Measurements from ENCODE around the gene PRKG1. TPM values are rescaled to one million over a fixed set of nuclear protein-coding genes. Genes with fewer than 3 reads are reported as not detected.

The PRKG1 gene
- total and polyA plus RNA-seq, 2 of the 8 experiments (the other 6 are each of a cell fraction or from before 2014, with no cell fraction given) = 4.2 to 15.2 TPM

DNA sequence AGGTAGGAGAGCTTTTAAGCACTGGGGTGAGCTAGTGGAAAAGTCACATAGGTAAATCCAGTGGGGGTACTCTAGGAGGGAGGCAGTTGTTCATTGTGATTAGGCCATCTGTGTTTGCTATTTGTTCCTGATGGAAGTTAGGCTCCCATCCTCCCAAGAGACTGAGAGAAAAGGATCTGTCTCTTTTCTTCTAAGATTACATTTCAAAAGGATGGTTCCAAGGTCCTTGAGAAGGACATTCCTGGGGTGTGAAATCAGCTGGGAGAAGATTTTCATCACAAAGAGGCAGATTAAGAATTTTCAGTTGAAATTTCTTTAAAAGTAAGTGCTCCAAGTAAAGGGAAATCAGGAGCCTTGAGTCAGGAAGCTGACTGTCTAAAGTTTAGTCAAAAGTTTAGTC is 835.9 kb downstream of the PRKG1 start:
- no peak overlapping the region for H4K91ac ChIP-seq (replicated peaks; ENCODE audit: insufficient read length, low read length)
- no peak overlapping the region for H3K18ac ChIP-seq (ENCODE audit: extremely low read depth, low read length)
- H2BK15ac ChIP-seq (ENCODE audit: low read length) = no peak overlapping the region
- H3K79me1 ChIP-seq (ENCODE audit: low read depth, low read length) = no peaks in the 10 kb centered on the region
- H3K27me3 ChIP-seq (replicated peaks in 1 of 4; ENCODE audit: control insufficient read depth in 3 of 4, extremely low read depth in 1 of 4, insufficient read depth in 3 of 4, low read length in 3 of 4) = peaks cover 6 to 41% (median 28%) of the 10 kb centered on the region in 4 experiments
- H2AFZ ChIP-seq (ENCODE audit: low read length) = no peak overlapping the region
- no peaks in the 10 kb centered on the region for H4K20me1 ChIP-seq (replicated peaks in 1 of 2; ENCODE audit: control insufficient read depth in 1 of 2, insufficient read depth in 2 of 2, low read length in 2 of 2)
- no peaks in the 10 kb centered on the region for H3K79me2 ChIP-seq (ENCODE audit: control insufficient read depth in 1 of 2, insufficient read depth in 2 of 2, low read length in 2 of 2)
- no peak overlapping the region for H2BK20ac ChIP-seq (ENCODE audit: low read length)
- DNase-seq (ENCODE audit: low read depth in 1 of 2, low spot score in 2 of 2) (peak in 1 of 2 experiments; percentile 53), FAIRE-seq (peak; percentile 97)
- peaks cover 3 to 18% (median 11%) of the 10 kb centered on the region in 4 experiments; a peak in 5 of 7 replicates for H3K4me1 ChIP-seq (replicated peaks in 1 of 4; ENCODE audit: control insufficient read depth in 3 of 4, insufficient read depth in 4 of 4, low read length in 3 of 4)
- POLR2A ChIA-PET (ENCODE audit: partially characterized antibody) = interaction anchor here (1.2 kb wide), 2 partner anchors 48 to 120 kb away, joined by 3 read pairs; no protein-coding TSS in a partner anchor
- H3K4me3 ChIP-seq (ENCODE audit: extremely low read depth in 1 of 4, insufficient read depth in 2 of 4, low read depth in 3 of 4, low read length in 4 of 4) = peak overlapping the region in 1 of 4 experiments; percentile 26; a peak in 2 of 8 replicates
- no peaks in the 10 kb centered on the region for H3K9me3 ChIP-seq (ENCODE audit: insufficient read depth in 2 of 2, low read depth in 1 of 2, low read length in 1 of 2)
- no peak overlapping the region for H3K56ac ChIP-seq (replicated peaks; ENCODE audit: insufficient read length, low read depth, low read length)
- H3K4ac ChIP-seq (replicated peaks; ENCODE audit: insufficient read length, low read depth, low read length) = no peak overlapping the region
- no peak overlapping the region for H4K8ac ChIP-seq (ENCODE audit: extremely low read depth, insufficient read depth, low read length)
- no peak overlapping the region for H2BK5ac ChIP-seq (ENCODE audit: low read depth, low read length)
- H4K5ac ChIP-seq (ENCODE audit: insufficient read length, low read depth, low read length) = no peak overlapping the region
- CTCF ChIA-PET (ENCODE audit: partially characterized antibody) = interaction anchor here (0.6 to 1.2 kb wide), 3 partner anchors 49 to 94 kb away, joined by 3 read pairs; no protein-coding TSS in a partner anchor
- H2BK120ac ChIP-seq (replicated peaks; ENCODE audit: low read depth, low read length) = no peak overlapping the region
- H3K27ac ChIP-seq (ENCODE audit: low read depth, low read length) = no peak overlapping the region
- no peak overlapping the region for H3K23ac ChIP-seq (ENCODE audit: insufficient read length)
- H3K4me2 ChIP-seq (ENCODE audit: insufficient read depth in 1 of 2, low read depth in 2 of 2, low read length in 2 of 2) = peak overlapping the region; percentile 52 to 67; a peak in 3 of 4 replicates
- H3K23me2 ChIP-seq (ENCODE audit: low read depth, low read length) = peaks cover 3% of the 10 kb centered on the region; the same call in 1 of the 2 replicates
- no peak overlapping the region for H3K9ac ChIP-seq (replicated peaks in 1 of 4; ENCODE audit: extremely low read depth in 1 of 4, low read depth in 3 of 4, low read length in 3 of 4)
- H3K14ac ChIP-seq (ENCODE audit: insufficient read length) = no peak overlapping the region
- no peak overlapping the region for H2AK5ac ChIP-seq (ENCODE audit: low read depth, low read length)
- no peak overlapping the region for H2BK12ac ChIP-seq (ENCODE audit: low read depth, low read length)
- no peaks in the 10 kb centered on the region; a peak in 1 of 8 replicates for H3K36me3 ChIP-seq (ENCODE audit: control insufficient read depth in 2 of 4, insufficient read depth in 4 of 4, low read length in 3 of 4)
- TF ChIP-seq HDAC2 (IDR thresholded peaks at IDR 0.05; ENCODE audit: borderline replicate concordance in 1 of 2, low read depth in 2 of 2, low read length in 2 of 2) (peak; percentile 80 to 95; a peak in 3 of 4 replicates), SIN3A (conservative IDR thresholded peaks at IDR 0.05 in 1 of 2, IDR thresholded peaks at IDR 0.05 in 1 of 2; ENCODE audit: low read depth in 1 of 2, low read length in 2 of 2) (0 out of 4 replicates have a peak, but pooled peaks of 1 of the 2 experiments have one; percentile 40), POU5F1 (IDR thresholded peaks at IDR 0.05; ENCODE audit: low read depth, low read length) (peak; percentile 92), ASH2L (IDR thresholded peaks at IDR 0.05; ENCODE audit: low read length) (no peak), E2F6 (IDR thresholded peaks at IDR 0.05) (no peak), SIX5 (IDR thresholded peaks at IDR 0.05; ENCODE audit: low read depth, low read length) (no peak), PHF8 (conservative IDR thresholded peaks at IDR 0.05; ENCODE audit: low read depth, low read length) (no peak), SUZ12 (IDR thresholded peaks at IDR 0.05; ENCODE audit: low read length) (no peak), SIRT6 (IDR thresholded peaks at IDR 0.05; ENCODE audit: low read length) (no peak)
- TF ChIP-seq, protein P1, sequence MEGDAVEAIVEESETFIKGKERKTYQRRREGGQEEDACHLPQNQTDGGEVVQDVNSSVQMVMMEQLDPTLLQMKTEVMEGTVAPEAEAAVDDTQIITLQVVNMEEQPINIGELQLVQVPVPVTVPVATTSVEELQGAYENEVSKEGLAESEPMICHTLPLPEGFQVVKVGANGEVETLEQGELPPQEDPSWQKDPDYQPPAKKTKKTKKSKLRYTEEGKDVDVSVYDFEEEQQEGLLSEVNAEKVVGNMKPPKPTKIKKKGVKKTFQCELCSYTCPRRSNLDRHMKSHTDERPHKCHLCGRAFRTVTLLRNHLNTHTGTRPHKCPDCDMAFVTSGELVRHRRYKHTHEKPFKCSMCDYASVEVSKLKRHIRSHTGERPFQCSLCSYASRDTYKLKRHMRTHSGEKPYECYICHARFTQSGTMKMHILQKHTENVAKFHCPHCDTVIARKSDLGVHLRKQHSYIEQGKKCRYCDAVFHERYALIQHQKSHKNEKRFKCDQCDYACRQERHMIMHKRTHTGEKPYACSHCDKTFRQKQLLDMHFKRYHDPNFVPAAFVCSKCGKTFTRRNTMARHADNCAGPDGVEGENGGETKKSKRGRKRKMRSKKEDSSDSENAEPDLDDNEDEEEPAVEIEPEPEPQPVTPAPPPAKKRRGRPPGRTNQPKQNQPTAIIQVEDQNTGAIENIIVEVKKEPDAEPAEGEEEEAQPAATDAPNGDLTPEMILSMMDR (IDR thresholded peaks at IDR 0.05; ENCODE audit: control extremely low read depth in 1 of 3, insufficient read depth in 1 of 3, low read depth in 1 of 3, low read length in 3 of 3) = no peak

Measured in H1 (cell line).